NCI-H1930 (cell line): ENCODE data around the gene TMEM98.
"Not testable (repeated sequence)": the region's sequence is repeated elsewhere in the genome, so short reads cannot be mapped to it uniquely, and the experiment has no call there.

ENCODE experiments used
- DNase-seq, 2 experiments: peaks; one replicate each; lab custom pipeline; 2025; lab: John Stamatoyannopoulos, UW

The TMEM98 gene

DNA sequence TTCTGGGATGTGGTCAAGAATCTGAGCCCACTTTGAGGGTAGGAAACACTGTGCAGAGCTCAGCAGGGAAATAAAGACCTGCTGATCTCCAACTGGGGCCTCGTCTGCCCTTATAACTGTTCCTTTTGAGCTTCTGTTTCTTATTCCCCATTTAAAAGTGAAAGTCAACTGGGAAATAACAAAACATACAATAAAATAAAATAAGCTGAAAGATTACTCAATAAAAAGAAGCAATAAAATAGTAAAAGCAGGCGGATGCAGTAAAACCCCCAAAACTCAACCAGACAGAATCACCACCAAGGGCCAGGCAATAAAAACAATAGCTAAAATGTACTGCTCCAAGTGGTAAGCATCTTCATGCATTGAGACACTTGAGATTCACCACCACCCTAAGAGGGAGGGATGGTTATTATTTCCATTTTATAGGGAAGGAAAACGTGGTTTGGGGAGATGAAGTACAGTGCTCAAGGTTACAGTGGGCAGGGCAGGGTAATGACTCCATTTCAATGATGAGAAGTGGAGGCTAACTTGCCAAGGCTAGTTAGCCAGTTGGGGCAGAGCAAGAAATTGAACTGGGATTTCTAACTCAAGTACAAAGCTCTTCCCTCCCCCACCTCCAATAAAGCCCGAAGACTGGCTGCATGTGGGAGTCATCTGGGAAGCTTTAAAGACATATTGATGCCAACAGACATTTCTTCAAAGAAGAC, 57.2 kb downstream of the TMEM98 start:
- no peak for DNase-seq

DNA sequence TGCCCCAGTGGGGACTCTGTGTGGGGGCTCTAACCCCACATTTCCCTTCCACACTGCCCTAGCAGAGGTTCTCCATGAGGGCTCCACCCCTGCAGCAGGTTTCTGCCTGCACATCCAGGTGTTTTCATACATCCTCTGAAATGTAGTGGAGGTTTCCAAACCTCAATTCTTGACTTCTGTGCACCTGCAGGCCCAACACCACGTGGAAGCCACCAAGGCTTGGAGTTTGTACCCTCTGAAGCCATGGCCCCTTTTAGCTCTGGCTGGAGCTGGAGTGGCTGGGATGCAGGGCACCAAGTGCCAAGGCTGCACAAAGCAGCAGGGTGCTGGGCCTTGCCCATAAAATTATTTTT, 59.5 kb downstream of the TMEM98 start:
- DNase-seq = not testable (repeated sequence)

DNA sequence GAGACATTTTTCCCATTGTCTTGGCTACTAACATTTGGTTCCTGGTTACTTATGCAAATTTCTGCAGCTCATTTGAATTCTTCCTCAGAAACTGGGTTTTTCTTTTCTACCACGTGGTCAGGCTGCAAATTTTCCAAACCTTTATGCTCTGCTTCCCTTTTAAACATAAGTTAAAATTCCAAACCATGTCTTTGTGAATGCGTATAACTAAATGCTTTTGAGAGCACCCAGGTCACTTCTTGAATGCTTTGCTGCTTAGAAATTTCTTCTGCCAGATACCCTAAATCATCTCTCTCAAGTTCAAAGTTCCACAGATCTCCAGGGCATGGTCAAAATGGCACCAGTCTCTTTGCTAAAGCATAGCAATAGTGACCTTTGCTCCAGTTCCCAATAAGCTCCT, 59.9 kb downstream of the TMEM98 start:
- DNase-seq = not testable (repeated sequence)

DNA sequence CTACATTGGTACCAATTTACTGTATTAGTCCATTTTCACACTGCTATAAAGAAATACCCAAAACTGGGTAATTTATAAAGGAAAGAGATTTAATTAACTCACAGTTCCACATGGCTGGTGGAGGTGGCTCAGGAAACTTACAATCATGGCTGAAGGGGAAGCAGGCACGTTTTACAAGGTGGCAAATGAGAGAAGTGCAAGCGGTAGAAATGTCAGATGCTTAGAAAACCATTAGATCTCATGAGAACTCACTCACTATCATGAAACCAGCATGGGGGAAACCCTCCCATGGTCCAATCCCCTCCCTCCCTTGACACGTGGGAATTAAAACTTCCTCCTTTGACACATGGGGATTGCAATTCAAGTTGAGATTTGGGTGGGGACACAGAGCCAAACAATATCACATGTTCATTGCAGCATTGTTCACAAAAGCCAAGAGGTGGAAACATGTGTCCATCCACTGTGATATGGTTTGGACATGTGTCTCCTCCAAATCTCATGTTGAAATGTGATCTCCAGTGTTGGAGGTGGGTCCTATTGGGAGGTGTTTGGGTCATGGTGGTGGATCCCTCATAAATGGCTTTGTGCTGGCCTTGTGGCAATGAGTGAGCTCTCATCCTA, 60.6 kb downstream of the TMEM98 start:
- DNase-seq = no peak

DNA sequence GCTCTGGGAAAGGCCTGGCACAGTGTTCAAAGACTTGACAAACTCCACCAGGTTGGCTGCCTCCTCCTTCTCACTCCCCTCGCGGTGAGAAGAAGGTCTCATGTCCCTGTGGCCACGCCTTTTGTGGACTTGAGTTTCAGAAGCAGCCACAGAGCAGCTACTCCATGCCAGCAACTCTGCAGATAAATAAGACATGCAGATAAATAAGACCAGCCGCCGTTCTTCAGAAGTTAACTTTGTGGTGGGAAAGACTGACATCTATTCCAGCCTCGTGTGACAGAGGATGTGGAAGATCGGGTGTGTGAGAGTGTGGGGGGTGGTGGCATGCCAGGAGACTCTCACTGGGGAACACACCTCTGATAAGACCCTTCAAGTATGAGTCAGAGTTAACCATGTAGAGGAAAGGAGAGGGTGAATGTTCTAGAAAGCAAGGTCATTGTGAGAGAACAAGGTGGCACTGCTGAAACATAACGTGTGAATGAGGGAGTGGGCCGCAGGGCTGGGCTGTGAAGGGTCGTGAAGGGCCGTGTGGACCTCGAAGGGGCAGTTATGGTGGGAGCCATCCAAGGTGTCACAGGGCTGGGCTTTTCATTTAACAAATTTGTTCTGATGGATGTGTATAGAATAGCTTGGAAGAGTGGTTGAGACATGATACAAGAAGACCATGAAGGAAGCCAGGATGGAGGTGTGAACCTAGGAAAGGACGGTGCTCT, 64.5 kb downstream of the TMEM98 start:
- no peak for DNase-seq

DNA sequence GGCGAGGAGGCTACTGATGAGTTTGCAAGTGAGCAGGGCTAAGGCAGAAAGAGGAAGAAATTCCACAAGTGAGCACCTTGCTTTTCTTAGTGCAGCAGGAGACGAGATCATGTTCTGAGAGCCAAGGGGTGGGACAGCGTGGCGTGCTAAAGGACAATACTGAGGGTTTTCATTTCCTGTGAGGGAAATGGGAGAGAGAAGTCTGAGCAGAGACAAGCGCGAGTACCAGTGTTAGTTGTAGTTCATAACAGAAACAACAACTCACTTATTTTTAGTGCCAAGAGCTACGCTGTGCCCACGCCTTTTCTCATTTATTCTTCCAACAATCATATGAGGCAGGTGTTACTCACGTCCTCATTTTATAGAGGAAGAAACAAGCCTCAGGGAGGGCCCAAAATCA, 66.0 kb downstream of the TMEM98 start:
- no peak for DNase-seq
